Endothelial cell of umbilical vein (primary cell): ENCODE measurements around the gene PGAP3. TPM values are rescaled to one million over a fixed set of nuclear protein-coding genes. Genes with fewer than 3 reads are reported as not detected.

Experiments
- BruUV-seq: library from RNA; stranded (reverse); fragments of 400-500 nt; replicated peaks from 2 replicates; lab custom pipeline; 2021; lab: Mats Ljungman, UMichigan
- CTCF ChIA-PET: fragments of 300-600, 350-600 bp; sonication (Branson Sonifier 250); formaldehyde crosslinking; loops from one replicate; lab custom pipeline; 2021; ENCODE audit warnings: antibody characterized with exemption, inconsistent platforms; lab: Charles Lee
- POLR2A ChIA-PET: fragments of 300-600, 350-600 bp; sonication (Branson Sonifier 250); formaldehyde crosslinking; loops from one replicate; lab custom pipeline; 2021; ENCODE audit warnings: antibody characterized with exemption, inconsistent platforms; lab: Charles Lee
- DNase-seq: peaks from one replicate; pipeline ENCODE4 v3.0.0-alpha.2; 2011; ENCODE audit warnings: low read depth, low spot score
- FAIRE-seq: peaks from 2 replicates; lab custom pipeline; 2011; peaks lifted over from hg19 to GRCh38; lab: Jason Lieb, UNC
- H2AFZ ChIP-seq: 2 replicates; pipeline ENCODE4 v1.6.0; 2012; ENCODE audit warnings: low read depth, low read length, control low read depth, inconsistent platforms
- H3K27ac ChIP-seq: 2 replicates; pipeline ENCODE4 v1.5.1; 2011; ENCODE audit warnings: low read depth, mild to moderate bottlenecking, control low read depth, low read length, moderate library complexity; ENCODE audit not compliant: insufficient read depth
- H3K27me3 ChIP-seq, 2 experiments: 2 replicates each; pipeline versions ENCODE4 v1.6.0 to v1.6.1; 2011; ENCODE audit warnings: low read length in 2 of 2, mixed read lengths in 1 of 2; ENCODE audit not compliant: control insufficient read depth in 2 of 2, insufficient read depth in 2 of 2
- H3K36me3 ChIP-seq, 2 experiments: 2 replicates in 1 of 2; 3 replicates in 1 of 2; pipeline ENCODE4 v1.5.1; 2011; ENCODE audit warnings: low read length in 2 of 2, mild to moderate bottlenecking in 1 of 2, moderate library complexity in 1 of 2; ENCODE audit not compliant: control insufficient read depth in 2 of 2, insufficient read depth in 2 of 2; ENCODE audit errors: extremely low read depth in 1 of 2
- H3K4me1 ChIP-seq: 3 replicates; pipeline ENCODE4 v1.5.1; 2011; ENCODE audit warnings: mild to moderate bottlenecking, low read length; ENCODE audit not compliant: control insufficient read depth, insufficient read depth; ENCODE audit errors: extremely low read depth
- H3K4me2 ChIP-seq: 2 replicates; pipeline ENCODE4 v1.6.1; 2011; ENCODE audit warnings: low read length, control low read depth, mixed read lengths; ENCODE audit not compliant: insufficient read depth
- H3K4me3 ChIP-seq, 3 experiments: fragments of 200-600 bp in 1 of 3; sonication (generic), shearing (Covaris generic) in 1 of 3; replicated peaks in 1 of 3; 2 replicates each; pipeline ENCODE4 v1.5.1; 2011 to 2016; ENCODE audit warnings: control low read depth in 3 of 3, low read length in 3 of 3, mild to moderate bottlenecking in 2 of 3, inconsistent platforms in 1 of 3, low read depth in 1 of 3, moderate library complexity in 1 of 3; ENCODE audit not compliant: insufficient read depth in 1 of 3
- H3K79me2 ChIP-seq: 2 replicates; pipeline ENCODE4 v1.6.0; 2012; ENCODE audit warnings: low read length, inconsistent platforms; ENCODE audit not compliant: control insufficient read depth, insufficient read depth
- H3K9ac ChIP-seq: replicated peaks from 2 replicates; pipeline ENCODE3; 2011; ENCODE audit warnings: low read length, control low read depth; ENCODE audit not compliant: insufficient read depth; ENCODE audit errors: extremely low read depth
- H3K9me1 ChIP-seq: replicated peaks from 3 replicates; pipeline ENCODE4 v1.6.0; 2011; ENCODE audit warnings: mild to moderate bottlenecking, low read length; ENCODE audit not compliant: control insufficient read depth, insufficient read depth; ENCODE audit errors: extremely low read depth
- H3K9me3 ChIP-seq: replicated peaks from 2 replicates; pipeline ENCODE4 v1.5.1; 2012; ENCODE audit warnings: low read length, inconsistent platforms; ENCODE audit not compliant: control insufficient read depth, insufficient read depth
- H4K20me1 ChIP-seq: replicated peaks from 2 replicates; pipeline ENCODE3; 2011; ENCODE audit warnings: mild to moderate bottlenecking, low read length; ENCODE audit not compliant: control insufficient read depth, insufficient read depth; ENCODE audit errors: extremely low read depth
- EZH2 ChIP-seq: IDR thresholded peaks from 2 replicates; pipeline ENCODE4 v1.6.1; 2012; ENCODE audit warnings: borderline replicate concordance, low read depth, mild to moderate bottlenecking, moderate library complexity, low read length, inconsistent platforms; ENCODE audit not compliant: severe bottlenecking
- FOS ChIP-seq: IDR thresholded peaks from 2 replicates; pipeline ENCODE4 v1.6.1; 2011; ENCODE audit warnings: mild to moderate bottlenecking, low read length, moderate library complexity, borderline replicate concordance; ENCODE audit not compliant: insufficient read depth
- GATA2 ChIP-seq: IDR thresholded peaks from 2 replicates; pipeline ENCODE4 v1.7.0; 2011; ENCODE audit warnings: low read depth, mild to moderate bottlenecking, moderate library complexity, mixed read lengths, low read length; ENCODE audit not compliant: insufficient read length, insufficient read depth
- JUN ChIP-seq: IDR thresholded peaks from 2 replicates; pipeline ENCODE4 v1.6.1; 2011; ENCODE audit warnings: borderline replicate concordance, low read depth; ENCODE audit not compliant: insufficient read length, insufficient read depth
- MYC ChIP-seq: IDR thresholded peaks from one replicate; pipeline ENCODE4 v1.6.1; 2011; ENCODE audit warnings: mild to moderate bottlenecking, low read depth, low read length
- POLR2A ChIP-seq: IDR thresholded peaks from 2 replicates; pipeline ENCODE4 v1.6.1; 2012; ENCODE audit warnings: low read depth, mild to moderate bottlenecking, control low read depth, low read length
- POLR2AphosphoS5 ChIP-seq: IDR thresholded peaks from 2 replicates; pipeline ENCODE4 v1.6.1; 2012; ENCODE audit warnings: low read depth, mild to moderate bottlenecking, control low read depth, low read length, moderate library complexity; ENCODE audit not compliant: insufficient read depth
- dilution Hi-C: fragments of 300-500 bp; cut with MboI; formaldehyde crosslinking; loops from one replicate; pipeline ENCODE4 v1.15.0; 2019; ENCODE audit warnings: low sequenced_read_pairs; ENCODE audit not compliant: extremely low pct_ligation_motif_present
- intact Hi-C: fragments of 100-400 bp; cut with micrococcal nuclease; formaldehyde crosslinking; loops from one replicate; pipeline ENCODE4 v1.10.0; 2022
- polyA plus RNA-seq, 4 experiments: library from polyadenylated mRNA; depleted of rRNA in 3 of 4; stranded (reverse) in 3 of 4; unstranded in 1 of 4; fragments of >200 nt; gene quantifications; 2 replicates each; pipeline versions ENCODE4 v1.2.1 to v1.2.3, GENCODE V29; 2011 to 2012; ENCODE audit warnings: missing spikeins in 1 of 4
- total RNA-seq: library from RNA; stranded (reverse); gene quantifications from 2 replicates; pipeline ENCODE4 v1.2.3, GENCODE V29; 2021
- TF ChIP-seq, protein P1 (sequence below), 2 donors: IDR thresholded peaks; 1 replicate in 1 of 2; 2 replicates in 1 of 2; pipeline ENCODE4 v1.5.1; 2011; ENCODE audit warnings: low read length in 2 of 2, mild to moderate bottlenecking in 2 of 2, moderate library complexity in 2 of 2, control low read depth in 1 of 2, inconsistent platforms in 1 of 2, low read depth in 1 of 2; ENCODE audit not compliant: insufficient read depth in 1 of 2; ENCODE audit errors: extremely low read depth in 1 of 2
- TF ChIP-seq, protein P2 (sequence below): IDR thresholded peaks from 2 replicates; pipeline ENCODE4 v1.6.1; 2011; ENCODE audit not compliant: insufficient read depth, insufficient read length

The PGAP3 gene
- total and polyA plus RNA-seq, 2 donors (not counting 3 experiments of a cell fraction or from before 2014, with no cell fraction given): 6.4 to 14.9 TPM

DNA sequence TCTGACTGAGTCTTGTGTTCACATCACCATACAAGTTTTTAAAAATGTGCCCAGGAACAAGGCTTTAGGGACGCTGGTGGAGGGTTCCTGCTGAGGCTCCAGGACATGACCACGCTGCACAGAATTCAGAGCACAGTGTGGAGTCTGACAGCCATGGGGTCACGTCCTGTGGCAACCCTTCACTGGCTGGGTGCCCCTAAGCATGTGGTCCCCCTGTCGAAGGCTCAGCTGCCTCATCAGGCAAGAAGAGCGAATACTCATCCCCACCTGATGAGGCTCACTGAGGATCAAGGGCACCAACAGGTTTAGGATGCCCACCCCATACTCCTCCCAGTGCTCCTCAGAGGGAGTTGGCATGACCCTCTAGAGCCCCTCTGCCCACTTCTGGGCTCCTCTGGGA is 13.7 kb downstream of the PGAP3 start:
- Histone ChIP-seq H3K9ac (no peak overlapping the region), H3K9me3 (no peaks in the 10 kb centered on the region), H3K36me3 (no peaks in the 10 kb centered on the region), H4K20me1 (no peaks in the 10 kb centered on the region), H3K4me1 (no peaks in the 10 kb centered on the region), H3K27me3 (peaks cover 0 to 2% of the 10 kb centered on the region in 2 experiments), H2AFZ (no peak overlapping the region), H3K4me2 (no peak overlapping the region), H3K9me1 (no peaks in the 10 kb centered on the region), H3K4me3 (no peak overlapping the region), H3K79me2 (no peaks in the 10 kb centered on the region), H3K27ac (no peak overlapping the region)
- ChIA-PET CTCF (interaction anchor here (0.8 to 13.1 kb wide), 3 partner anchors 21 to 54 kb away, joined by 3 to 291 read pairs (median 47); no protein-coding TSS in a partner anchor), POLR2A (no interaction called here)
- dilution Hi-C loops: no loop called here
- no TSS peak for BruUV-seq
- TF ChIP-seq JUN (no peak), POLR2A (no peak), GATA2 (no peak), POLR2AphosphoS5 (no peak), FOS (no peak), MYC (no peak), EZH2 (no peak)
- TF ChIP-seq, protein P1, sequence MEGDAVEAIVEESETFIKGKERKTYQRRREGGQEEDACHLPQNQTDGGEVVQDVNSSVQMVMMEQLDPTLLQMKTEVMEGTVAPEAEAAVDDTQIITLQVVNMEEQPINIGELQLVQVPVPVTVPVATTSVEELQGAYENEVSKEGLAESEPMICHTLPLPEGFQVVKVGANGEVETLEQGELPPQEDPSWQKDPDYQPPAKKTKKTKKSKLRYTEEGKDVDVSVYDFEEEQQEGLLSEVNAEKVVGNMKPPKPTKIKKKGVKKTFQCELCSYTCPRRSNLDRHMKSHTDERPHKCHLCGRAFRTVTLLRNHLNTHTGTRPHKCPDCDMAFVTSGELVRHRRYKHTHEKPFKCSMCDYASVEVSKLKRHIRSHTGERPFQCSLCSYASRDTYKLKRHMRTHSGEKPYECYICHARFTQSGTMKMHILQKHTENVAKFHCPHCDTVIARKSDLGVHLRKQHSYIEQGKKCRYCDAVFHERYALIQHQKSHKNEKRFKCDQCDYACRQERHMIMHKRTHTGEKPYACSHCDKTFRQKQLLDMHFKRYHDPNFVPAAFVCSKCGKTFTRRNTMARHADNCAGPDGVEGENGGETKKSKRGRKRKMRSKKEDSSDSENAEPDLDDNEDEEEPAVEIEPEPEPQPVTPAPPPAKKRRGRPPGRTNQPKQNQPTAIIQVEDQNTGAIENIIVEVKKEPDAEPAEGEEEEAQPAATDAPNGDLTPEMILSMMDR (IDR thresholded peaks at IDR 0.05; ENCODE audit: extremely low read depth in 1 of 2, insufficient read depth in 1 of 2, low read depth in 1 of 2, low read length in 2 of 2): no peak
- TF ChIP-seq, protein P2, sequence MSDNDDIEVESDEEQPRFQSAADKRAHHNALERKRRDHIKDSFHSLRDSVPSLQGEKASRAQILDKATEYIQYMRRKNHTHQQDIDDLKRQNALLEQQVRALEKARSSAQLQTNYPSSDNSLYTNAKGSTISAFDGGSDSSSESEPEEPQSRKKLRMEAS: no peak
- DNase-seq (no peak), FAIRE-seq (no peak)
- intact Hi-C loops: no loop called here
